Measurements from ENCODE around the gene ACBD4. TPM values are rescaled to one million over a fixed set of nuclear protein-coding genes. Genes with fewer than 3 reads are reported as not detected.

ACBD4 gene
- total RNA-seq, 4 donors from 2014 or later, result 24.9 to 96.1 (median 38.6) TPM

- DNase-seq, result no peak
- Histone ChIP-seq H3K4me1 (peaks cover 14 to 28% (median 24%) of the 10 kb centered on the region in 4 donors), H3K9me3 (no peaks in the 10 kb centered on the region), H3K36me3 (peaks cover 0 to 47% (median 16%) of the 10 kb centered on the region in 4 donors), H3K4me3 (no peak overlapping the region), H3K27ac (peak overlapping the region in 1 of 4 donors; percentile 32), H3K27me3 (no peaks in the 10 kb centered on the region)
- no peak for TF ChIP-seq CTCF (IDR thresholded peaks at IDR 0.05)
- no peak for TF ChIP-seq POLR2A (IDR thresholded peaks at IDR 0.05)
- TF ChIP-seq EP300 (IDR thresholded peaks at IDR 0.05; ENCODE audit: low read depth), result no peak
- no peak for TF ChIP-seq POLR2AphosphoS5 (IDR thresholded peaks at IDR 0.05)
- intact Hi-C loops (cut with DNase I; ENCODE audit: low total_unique reads), result loop anchor here (5.0 kb wide), 2 partner anchors 35 to 75 kb away; partner anchors contain the start of gene PLCD3
- in situ Hi-C loops (cut with MboI; ENCODE audit: low pct_ligation_motif_present in 1 of 4, low pct_unique_long_range_greater_than_20kb in 1 of 4, low sequenced_read_pairs in 3 of 4), result loop anchor here in 1 of 4 donors (10.0 kb wide), 1 partner anchor 182 kb away; the partner anchor contains the start of gene GFAP
- 97% methylated on average over 11 of the region's 11 CpGs; no CpG with 5 or more reads in 1 of the 2 donors for WGBS, 2 donors (ENCODE audit: low coverage in 1 of 2)
These were observed 38.6 kb upstream of the ACBD4 start for GRCh38 chr17:45096926-45097325.

- TF ChIP-seq CTCF (IDR thresholded peaks at IDR 0.05), result no peak
- TF ChIP-seq POLR2A (IDR thresholded peaks at IDR 0.05), result no peak
- no peak for TF ChIP-seq POLR2AphosphoS5 (IDR thresholded peaks at IDR 0.05)
- no peak for TF ChIP-seq EP300 (IDR thresholded peaks at IDR 0.05; ENCODE audit: low read depth)
- Histone ChIP-seq H3K9me3 (no peaks in the 10 kb centered on the region), H3K4me3 (no peak overlapping the region), H3K36me3 (peaks cover 0 to 60% (median 18%) of the 10 kb centered on the region in 4 donors), H3K27ac (peak overlapping the region; percentile 10 to 81 (median 44)), H3K27me3 (no peaks in the 10 kb centered on the region), H3K4me1 (peaks cover 14 to 18% (median 16%) of the 10 kb centered on the region in 4 donors)
- no peak for DNase-seq
- in situ Hi-C loops (cut with MboI; ENCODE audit: low pct_ligation_motif_present in 1 of 4, low pct_unique_long_range_greater_than_20kb in 1 of 4, low sequenced_read_pairs in 3 of 4), result loop anchor here in 1 of 4 donors (10.0 kb wide), 1 partner anchor 183 kb away; the partner anchor contains the start of gene GFAP
- intact Hi-C loops (cut with DNase I; ENCODE audit: low total_unique reads), result loop anchor here (5.0 kb wide), 2 partner anchors 34 to 76 kb away; partner anchors contain the start of gene PLCD3
- WGBS, 2 donors (ENCODE audit: low coverage in 1 of 2), result 40 to 79% methylated on average over 1 to 13 of the region's 13 CpGs
These were observed 37.2 kb upstream of the ACBD4 start for GRCh38 chr17:45098081-45098868.

GRCh38 chr17:45098869-45099616 lies 36.4 kb upstream of the ACBD4 start:
- peak overlapping the region; percentile 10 to 81 (median 44) for H3K27ac ChIP-seq
- H3K4me3 ChIP-seq, result no peak overlapping the region
- TF ChIP-seq POLR2A (IDR thresholded peaks at IDR 0.05) (no peak), CTCF (IDR thresholded peaks at IDR 0.05) (peak; percentile 85 to 93 (median 90)), POLR2AphosphoS5 (IDR thresholded peaks at IDR 0.05) (peak in 1 of 3 donors; percentile 42)
- H3K4me1 ChIP-seq, result peaks cover 7 to 11% (median 9%) of the 10 kb centered on the region in 4 donors
- no peaks in the 10 kb centered on the region for H3K9me3 ChIP-seq
- intact Hi-C loops (cut with DNase I; ENCODE audit: low total_unique reads), result loop anchor here (5.0 kb wide), 2 partner anchors 33 to 77 kb away; partner anchors contain the start of gene PLCD3
- in situ Hi-C loops (cut with MboI; ENCODE audit: low pct_ligation_motif_present in 1 of 4, low pct_unique_long_range_greater_than_20kb in 1 of 4, low sequenced_read_pairs in 3 of 4), result loop anchor here in 1 of 4 donors (10.0 kb wide), 1 partner anchor 184 kb away; the partner anchor contains the start of gene GFAP
- 27 to 42% methylated on average over 3 to 9 of the region's 9 CpGs for WGBS, 2 donors (ENCODE audit: low coverage in 1 of 2)
- peaks cover 0 to 65% (median 23%) of the 10 kb centered on the region in 4 donors for H3K36me3 ChIP-seq
- H3K27me3 ChIP-seq, result no peaks in the 10 kb centered on the region
- DNase-seq, result peak; percentile 93

All from transverse colon (tissue), 4 donors.